OCI-LY7 (cell line): ENCODE results near the gene ADAM23.

Experiments used
- EZH2phosphoT487 ChIP-seq: fragments of 200-600 bp; sonication (generic); IDR thresholded peaks from 2 replicates; pipeline ENCODE4 v1.6.1; 2018; ENCODE audit warnings: low read depth, borderline replicate concordance, mild to moderate bottlenecking, mixed run types, antibody characterized with exemption, low read length, moderate library complexity, mixed read lengths
- TF ChIP-seq, protein P1 (sequence below): fragments of 200-600 bp; sonication (generic); conservative IDR thresholded peaks from 2 replicates; pipeline ENCODE4 v1.5.1; 2014; ENCODE audit warnings: mild to moderate bottlenecking, antibody characterized with exemption, low read length, moderate library complexity, mixed read lengths

DNA sequence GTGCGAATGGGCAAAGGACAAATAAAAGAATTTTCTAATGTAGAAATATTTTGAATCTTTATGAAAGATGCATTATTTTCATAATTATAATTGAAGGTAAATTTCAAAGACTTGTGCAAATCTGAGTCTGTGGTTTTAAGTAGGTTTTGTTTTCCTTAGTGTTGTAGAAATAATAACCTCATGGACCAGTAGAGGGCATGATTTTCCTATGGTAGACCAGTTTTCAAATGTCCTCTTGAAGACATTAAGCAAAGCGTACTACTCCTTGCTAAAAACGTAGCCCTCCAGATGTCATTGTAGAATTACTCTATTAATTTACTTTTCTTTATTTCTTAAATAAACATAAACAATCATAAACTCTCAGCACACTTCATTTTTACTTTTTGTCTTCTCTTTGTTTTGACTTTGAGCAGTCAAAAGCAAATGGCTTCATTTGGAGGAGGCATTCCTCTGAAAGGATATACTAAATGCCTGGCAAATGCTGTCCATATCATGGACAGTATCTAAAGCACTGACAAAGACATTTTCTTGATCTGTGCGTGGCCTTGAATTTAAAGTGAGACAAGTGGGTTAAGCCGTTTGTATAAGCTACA is 113.1 kb downstream of the ADAM23 start:
- TF ChIP-seq EZH2phosphoT487: no peak
- TF ChIP-seq, protein P1, sequence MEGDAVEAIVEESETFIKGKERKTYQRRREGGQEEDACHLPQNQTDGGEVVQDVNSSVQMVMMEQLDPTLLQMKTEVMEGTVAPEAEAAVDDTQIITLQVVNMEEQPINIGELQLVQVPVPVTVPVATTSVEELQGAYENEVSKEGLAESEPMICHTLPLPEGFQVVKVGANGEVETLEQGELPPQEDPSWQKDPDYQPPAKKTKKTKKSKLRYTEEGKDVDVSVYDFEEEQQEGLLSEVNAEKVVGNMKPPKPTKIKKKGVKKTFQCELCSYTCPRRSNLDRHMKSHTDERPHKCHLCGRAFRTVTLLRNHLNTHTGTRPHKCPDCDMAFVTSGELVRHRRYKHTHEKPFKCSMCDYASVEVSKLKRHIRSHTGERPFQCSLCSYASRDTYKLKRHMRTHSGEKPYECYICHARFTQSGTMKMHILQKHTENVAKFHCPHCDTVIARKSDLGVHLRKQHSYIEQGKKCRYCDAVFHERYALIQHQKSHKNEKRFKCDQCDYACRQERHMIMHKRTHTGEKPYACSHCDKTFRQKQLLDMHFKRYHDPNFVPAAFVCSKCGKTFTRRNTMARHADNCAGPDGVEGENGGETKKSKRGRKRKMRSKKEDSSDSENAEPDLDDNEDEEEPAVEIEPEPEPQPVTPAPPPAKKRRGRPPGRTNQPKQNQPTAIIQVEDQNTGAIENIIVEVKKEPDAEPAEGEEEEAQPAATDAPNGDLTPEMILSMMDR: peak; percentile 82
